Activated CD4-positive, alpha-beta T cell treated with anti-CD3 and anti-CD28 coated beads, Interleukin-2, amount 50 U/mL, for 1 hour (primary cell): ENCODE results near the gene PLCB1.

ENCODE experiments used
- DNase-seq: peaks from one replicate; pipeline ENCODE4 v3.0.0-alpha.2; 2020

Gene PLCB1

DNA sequence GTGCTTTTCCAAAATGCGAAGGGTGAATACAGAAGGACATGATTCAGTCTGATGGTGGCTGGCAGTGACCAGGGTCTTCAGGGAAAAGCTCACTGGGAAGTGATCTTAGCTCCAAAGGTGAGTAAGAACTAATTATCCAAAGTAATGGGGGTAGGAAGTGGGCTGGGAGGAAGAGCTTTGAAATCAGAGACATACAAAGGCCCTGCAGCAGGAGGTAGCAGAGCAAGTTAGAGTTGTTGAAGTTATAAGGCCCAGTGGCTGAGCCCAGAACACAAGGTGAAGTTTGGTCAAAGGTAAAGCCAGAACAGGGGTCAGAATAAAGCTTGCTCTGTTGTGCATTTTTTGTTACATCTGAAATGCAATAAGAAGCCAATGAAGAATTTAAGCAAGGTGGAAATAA is 81.2 kb downstream of the PLCB1 start:
- no peak for DNase-seq

DNA sequence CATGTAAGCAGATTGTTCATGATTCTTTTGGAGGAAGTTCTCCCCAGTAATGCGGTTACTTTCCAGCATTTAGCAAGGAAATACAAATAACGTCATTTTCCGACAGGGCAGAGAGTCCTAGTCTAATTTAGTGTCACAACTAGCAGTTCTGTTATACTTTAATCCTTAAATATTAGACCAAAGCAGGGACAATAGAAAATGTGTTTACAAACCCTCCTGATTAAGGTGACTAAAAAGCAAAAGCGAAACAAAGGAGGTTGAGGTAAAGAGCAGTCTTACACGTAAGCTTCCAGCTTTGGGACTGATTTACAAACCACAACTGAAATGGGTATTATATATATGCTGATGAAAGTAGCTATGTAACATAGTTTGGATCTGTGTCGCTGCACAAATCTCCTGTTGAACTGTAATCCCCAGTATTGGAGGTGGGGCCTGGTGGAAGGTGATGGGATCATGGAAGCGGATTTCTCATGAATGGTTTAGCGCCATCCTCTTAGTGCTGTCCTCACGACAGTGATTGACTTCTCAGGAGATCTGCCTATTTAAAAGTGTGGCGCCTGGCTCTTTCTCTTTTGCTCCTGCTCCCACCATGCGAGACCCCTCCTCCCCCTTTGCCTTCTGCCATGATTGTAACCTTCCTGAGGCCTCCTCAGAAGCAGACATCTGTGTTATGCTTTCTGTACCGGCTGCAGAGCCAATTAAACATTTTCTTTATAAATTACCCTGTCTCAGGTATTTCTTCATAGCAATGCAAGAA is 81.9 kb downstream of the PLCB1 start:
- DNase-seq, result no peak

DNA sequence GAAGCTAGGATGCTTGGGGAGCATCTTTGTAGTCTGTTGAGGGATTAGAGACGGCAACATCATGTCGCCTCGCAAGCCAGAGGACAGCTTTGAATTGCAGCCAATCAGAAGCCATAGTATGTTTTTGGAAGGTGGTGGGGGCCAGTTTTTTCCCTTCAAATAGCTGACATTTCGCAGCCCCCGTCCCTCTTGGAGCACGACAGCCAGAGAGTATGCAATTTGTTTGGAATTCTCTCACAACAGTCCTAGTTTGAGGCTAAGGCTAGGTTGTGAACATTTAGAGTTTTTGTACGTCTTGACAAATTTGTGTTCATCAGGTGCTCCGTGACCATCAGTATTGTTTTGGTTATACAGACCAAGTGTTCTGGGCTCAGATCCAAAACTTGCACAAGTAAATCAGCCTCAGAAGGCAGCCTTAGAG is 83.3 kb downstream of the PLCB1 start:
- DNase-seq, result no peak

DNA sequence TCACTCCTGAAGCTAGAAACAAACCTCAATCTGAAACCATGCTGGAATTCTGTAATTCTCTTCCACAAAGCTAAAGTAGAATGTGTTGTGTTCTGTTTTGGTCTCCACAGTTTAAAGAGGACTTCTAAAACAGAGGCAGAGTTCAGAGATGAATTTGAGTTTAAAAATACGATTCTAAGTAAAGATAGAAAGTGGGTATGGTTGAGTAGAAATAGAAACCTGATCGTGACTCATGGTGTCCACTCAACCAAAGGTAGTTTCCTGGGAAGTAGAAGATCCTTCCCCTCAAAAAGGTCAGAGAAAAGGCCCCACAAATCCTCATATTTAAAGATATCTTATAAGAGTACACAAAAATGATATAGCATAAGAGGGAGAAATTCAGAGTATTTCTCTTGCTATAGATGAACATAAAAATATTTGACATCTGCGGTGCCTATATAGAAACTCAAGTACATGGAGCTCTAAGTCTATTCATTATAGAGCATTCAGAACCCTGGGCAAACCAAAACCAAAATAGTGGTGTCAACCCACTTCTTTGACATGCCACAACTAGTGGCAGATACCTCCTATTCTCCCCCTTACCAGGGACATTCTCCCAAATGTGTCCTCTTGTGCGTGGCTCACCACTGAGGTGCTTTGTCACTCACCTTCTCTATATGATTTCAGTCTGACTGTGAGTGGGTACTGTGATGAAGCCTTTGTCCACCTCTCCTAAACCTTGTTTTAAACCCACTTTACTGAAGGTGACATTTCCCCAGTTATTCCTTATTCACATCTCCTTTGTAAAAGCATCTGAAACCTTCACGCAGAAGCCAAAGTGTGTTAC is 84.5 kb downstream of the PLCB1 start:
- no peak for DNase-seq

DNA sequence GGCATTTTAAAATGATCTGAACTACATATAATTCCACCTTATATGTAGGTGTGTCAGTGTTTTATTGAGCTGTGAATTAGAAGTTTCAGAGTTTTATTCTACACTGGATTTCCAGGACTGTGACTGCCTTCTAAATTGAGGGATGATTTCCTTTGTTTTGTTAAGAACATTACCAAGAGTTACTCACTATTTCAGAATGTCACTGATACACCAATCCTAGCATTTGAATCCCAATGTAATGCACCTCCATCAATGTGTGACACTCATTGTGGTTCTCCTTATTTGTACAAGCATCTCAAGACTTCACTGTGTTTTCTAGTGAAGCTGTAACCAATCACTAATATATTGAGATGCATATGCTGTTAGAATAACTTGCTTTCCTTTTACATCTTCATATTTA is 86.8 kb downstream of the PLCB1 start:
- no peak for DNase-seq

DNA sequence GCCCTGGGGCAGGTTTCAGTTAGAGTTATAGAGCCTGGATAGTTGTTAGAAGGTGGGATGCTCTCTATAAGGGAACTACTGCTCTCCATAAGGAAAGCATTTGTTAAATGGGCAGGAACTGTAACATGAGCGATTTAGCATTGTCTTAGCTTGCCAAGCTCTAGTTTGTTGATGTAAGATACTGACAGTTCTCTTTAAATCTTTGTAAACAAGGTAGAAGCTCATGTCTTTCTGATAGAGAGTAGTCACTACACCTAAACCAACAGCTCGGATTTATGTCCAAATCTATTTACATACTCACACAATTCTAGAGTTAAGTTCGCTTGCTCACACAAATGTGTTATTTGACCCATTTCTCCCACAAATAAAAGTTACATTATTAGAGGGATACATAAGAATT is 87.3 kb downstream of the PLCB1 start:
- no peak for DNase-seq

DNA sequence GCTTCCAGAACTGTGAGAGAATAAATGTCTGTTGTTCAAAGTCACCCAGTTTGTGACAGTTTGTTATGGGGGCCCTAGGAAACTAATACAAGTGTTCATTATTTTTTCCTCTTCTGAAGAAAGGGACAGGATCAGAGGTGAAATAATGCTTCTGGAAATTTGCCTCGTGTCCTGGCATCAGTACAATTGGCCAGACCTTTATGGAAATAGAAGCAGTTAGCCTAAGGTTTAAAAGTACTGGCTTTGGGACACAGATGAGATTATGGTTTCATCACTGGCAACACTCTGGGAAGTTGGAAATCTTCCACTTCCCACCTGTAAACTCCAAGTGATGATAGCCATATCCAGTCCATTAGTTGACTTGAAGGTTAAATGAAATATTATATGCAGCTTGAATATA is 88.7 kb downstream of the PLCB1 start:
- no peak for DNase-seq

DNA sequence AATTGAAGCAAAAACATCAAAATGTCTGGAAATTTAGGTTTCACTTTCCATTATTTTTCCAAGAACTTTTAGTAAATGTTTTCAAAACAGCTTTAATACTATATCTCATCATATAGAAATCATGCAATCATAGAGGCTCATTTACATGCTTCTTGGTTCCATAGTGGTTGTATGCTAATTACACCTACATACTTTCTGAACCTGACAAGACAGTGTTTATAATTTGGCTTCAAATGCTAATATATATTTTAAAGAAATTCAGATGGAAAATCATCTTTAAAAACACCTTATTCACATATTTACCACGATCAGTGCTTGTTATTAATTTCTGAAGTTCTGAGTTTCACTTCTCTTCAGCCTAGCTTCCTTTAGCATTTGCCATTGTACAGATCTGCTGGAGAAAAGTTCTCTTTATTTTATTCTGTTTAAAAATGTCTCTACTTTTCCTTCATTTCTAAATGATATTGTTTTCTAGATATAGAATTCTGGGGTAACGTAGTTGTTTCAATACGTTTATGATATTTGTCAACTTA is 89.9 kb downstream of the PLCB1 start:
- DNase-seq, result no peak

DNA sequence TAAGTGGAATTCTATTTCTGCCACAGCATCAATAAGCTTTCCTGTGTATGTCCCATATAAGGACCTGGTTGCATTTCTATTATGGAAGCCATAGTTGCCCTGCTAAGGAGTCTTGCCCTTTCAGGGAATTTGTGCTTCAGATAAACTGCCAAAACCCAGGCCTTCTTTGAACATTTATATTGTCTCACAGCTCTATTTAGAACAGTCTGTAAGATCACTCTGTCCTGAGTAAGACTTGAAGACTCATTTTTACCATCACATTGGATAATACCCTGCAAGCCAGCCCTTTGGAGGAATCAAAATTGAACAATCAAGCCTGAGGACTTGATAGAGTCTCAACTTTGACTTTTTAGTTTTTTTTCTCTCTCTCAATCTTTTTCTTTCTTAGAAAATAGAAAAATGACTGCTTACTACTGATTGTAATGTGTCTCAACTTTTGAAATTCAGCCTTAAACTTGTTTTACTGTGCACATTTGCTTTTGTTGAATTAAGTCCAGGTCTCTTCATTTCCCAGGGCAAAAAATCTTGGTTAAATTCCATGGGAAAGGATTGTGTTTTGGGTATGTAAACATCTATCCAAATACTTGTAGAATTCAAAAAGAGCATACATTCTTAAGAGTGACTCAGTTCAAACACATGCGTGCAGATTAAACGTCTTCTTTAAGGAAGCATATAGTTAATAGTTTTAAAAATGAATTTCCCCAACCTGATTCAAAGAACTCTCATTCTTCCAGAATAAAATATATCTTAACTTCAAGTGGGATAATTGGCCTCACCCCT is 91.2 kb downstream of the PLCB1 start:
- no peak for DNase-seq

DNA sequence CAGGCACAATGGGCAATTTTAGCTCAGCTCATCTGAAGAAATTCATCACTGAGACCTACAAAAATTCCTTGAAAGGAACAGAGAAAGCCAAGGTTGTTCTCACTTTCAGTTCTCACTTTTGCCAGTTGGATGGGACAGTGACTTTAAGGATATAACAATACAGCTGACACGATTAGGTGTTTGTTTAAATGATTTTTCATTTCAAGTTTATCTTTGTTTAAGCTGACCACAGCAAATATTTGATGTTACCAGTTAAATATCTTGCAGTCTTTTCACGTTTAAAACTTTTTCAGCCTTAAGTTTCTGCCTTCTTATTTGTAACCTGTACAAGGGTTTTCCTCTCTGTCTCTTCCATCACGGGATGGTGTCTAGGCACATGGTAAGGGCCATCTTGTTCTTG is 93.6 kb downstream of the PLCB1 start:
- DNase-seq, result no peak

DNA sequence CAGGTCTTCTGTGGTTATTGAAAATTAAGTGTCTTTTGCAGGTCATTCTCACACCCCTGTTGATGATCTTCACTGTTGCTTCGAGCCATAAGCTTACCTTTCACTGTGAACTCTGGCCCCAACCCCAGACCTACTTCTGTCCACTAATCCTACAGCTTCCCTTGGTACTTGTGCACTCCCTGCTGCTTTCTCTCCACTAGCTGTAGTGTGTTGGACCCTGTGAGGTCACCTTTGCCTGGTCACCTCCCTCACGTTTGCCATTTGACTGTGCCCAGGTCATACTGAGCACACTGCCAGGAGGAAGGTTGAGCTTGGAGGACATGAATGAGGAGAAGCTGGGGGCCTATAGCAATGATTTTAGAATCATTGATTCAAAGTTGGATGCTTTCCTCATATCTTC is 94.0 kb downstream of the PLCB1 start:
- DNase-seq, result no peak

DNA sequence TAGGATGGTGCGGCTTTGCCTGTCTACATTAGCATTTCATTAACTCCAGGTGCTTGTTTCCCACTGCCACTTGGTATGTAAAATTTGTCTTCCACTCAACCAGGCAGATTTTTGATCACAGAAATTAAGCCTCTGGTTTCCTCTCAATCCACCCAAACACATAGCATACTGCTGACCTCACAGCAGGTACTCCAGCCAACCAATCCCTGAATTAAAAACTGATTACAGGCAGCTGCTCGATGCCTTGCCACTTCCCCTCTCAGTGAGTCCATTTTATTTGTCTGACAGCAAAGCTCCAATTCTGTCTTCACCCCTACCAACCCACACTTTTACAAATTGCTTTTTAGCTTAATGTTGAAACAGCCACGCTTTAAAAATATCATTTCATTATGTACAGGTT is 95.2 kb downstream of the PLCB1 start:
- no peak for DNase-seq

DNA sequence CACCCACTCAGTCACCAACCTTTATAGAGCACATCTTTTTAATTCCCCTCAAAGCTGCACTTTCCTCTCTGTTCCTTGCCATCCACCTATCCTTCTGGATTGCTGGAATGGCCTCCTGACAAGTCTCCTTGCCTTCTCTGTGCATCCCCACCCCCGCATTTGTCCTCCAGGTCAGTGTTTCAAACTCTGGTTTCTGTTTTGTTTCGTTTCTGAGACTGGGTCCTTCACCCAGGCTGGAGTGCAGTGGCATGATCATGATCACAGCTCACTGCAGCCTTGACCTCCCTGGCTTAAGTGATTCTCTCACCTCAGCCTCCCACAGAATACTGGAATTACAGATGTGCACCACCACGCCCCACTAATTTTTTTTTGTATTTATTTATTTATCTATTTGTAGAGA is 96.2 kb downstream of the PLCB1 start:
- no peak for DNase-seq

DNA sequence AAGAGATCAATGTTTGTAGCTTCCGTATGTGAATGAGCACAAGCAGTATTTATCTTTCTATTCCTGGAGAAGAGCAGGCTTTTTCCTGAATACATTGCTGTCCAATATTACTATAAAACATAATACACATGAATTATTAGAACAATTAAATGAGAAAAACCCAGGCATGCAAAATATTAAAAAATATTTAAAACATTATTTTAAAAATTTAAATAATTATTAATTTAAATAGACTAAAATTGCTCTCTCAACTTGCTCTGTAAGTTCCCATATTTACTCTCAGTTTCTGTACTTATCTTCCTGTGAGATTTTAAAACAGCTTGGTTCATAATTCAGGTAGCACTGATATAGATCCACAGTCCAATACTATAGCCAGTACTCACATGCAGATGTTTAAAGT is 97.0 kb downstream of the PLCB1 start:
- DNase-seq, result no peak

DNA sequence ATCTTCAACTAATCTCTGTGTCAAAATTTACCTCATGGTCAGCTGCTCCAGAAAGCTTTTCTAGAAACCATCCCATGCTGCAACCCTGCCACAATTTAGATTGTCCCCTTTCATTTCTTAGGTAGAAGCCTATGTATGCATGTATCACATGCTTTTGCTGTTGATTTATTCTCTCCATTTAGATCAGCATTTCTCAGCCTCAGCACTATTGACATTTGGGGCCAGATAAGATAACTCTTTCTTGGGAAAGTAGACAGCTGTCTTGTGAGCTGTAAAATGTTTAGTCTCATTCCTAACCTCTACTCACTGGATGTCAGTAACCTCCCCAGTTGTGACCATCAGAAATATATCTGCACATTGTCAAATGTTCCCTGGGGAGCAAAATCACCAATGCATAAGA is 99.0 kb downstream of the PLCB1 start:
- no peak for DNase-seq

DNA sequence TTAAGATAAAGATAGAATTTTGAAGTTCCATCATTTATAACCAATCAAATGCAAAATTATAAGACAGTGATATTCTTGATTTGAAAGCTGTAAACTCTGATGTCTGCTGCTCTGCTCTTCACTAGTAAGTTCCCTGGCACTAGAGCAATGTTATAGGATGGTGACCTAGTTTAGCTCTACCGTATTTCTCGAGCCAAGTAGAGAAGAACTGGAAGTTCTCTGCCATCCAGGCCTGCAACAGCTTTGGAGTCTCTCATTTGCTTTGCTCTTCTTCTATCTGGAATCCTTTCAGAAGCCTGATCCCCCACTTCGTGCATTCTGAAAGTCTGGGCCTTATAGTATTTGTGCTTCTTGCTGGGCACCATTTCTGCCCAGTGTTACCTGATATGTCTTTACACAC is 100.3 kb downstream of the PLCB1 start:
- DNase-seq, result no peak

DNA sequence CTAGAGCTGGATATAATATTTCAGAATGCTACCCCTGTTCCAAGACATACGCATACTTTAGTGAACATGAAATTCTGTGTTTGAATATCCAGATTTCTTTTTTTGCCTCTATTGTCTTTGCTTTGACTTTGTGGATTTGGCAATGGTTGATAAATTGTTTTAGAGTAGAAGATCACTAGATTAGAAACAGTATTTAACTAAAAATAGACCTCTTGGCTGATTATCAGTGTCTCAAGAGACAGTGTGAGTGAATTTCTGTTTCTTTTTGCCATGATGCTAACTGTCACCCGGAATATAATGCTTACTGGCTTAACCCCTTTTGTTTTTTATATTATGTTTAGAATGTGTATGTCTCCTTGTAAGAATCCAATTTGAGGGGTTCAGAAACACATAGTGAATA is 102.5 kb downstream of the PLCB1 start:
- no peak for DNase-seq

DNA sequence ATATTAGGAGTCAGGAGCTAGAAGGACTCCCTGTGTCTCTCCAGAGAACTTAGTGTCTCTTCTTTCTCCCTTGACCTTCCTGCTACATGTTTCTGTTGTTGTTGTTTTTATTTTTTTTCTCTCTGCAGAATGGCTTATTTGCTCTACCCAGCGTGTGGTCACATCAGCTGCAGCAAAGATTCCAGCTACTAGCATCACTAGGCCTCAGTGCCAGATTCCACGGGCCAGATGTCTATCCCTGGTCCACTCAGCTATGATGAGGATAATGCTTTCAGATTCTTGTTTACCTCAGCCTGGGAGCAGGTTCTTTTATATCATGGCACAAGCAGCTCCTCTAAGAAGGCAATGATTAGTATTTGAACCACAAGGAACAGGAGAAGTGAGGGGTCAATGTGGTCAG is 110.0 kb downstream of the PLCB1 start:
- DNase-seq, result no peak

DNA sequence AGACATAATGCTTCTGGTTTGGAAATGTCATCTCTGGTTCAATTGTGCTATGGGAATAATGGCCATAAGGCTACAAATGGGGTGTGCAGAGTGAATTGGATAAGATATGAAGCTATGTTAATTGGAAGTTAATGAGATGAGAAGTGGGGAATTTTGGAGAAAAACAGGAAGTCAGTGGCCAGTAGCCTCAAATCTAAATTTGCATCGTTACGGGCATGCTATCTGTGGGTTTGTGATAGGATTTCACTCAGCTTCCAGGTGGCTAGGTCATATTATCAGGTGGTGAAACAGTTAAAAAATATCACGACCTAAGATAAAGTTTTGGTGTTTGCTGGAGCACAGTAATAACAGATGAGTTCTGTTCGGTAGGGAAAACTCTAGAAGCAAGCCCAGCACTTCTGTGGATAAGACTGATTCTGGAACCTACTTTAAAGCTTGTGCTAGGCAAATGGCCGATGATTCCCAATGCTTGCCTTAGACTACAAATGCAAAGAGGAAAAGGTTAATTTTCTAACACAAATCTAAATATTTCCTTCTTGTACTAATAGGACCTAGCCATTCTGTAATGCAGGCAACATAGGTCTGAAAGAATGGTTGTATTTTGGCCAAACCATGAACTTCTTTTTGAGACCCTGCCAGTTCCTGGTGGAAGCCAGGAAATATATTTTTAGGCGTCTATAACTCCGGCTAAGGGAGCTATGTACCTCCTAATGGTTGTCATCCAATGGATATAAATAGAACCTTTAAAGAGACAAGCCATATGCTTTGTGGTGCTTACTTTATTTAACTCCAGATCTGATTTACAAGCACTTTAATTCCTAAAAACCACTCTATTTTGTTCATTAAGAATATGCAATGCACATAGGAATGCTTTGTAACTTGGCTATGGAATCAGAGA is 111.0 kb downstream of the PLCB1 start:
- DNase-seq, result no peak

DNA sequence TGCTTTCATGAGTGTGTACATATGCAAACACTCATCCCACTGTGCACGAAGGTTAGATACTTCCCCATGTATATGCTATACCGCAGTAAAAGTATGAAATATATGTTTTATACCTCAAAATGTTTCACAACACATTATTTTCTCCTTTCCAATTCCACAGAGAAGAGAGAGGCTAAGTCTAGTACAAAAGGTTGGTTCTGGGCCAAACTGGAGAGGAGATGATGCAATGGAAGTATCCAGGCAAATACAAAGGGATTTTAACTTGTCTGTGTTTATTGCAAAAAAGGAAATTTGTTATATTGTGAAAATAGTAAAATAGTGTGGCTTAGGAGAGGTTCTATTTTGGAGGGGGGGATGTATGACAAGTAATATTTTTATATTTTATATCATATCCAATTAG is 112.6 kb downstream of the PLCB1 start:
- DNase-seq, result no peak

DNA sequence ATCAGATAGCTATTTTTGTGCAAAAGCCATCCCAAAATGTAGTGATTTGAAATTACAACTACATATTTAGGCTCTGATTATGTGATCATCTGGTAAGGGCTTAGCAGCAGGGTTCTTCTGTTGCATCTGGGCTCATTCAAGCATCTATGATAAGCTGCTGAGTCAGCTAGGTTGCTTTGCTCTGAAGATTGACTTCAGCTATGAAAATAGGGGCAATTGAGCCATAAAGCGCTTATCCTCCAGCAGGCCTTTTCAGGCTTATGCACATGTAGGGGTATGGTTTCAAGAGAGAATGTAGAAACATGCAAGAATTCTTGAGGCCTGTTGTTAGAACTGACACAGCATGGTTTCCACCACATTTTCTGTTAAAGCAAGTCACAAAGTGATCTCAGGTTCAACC is 114.1 kb downstream of the PLCB1 start:
- no peak for DNase-seq

DNA sequence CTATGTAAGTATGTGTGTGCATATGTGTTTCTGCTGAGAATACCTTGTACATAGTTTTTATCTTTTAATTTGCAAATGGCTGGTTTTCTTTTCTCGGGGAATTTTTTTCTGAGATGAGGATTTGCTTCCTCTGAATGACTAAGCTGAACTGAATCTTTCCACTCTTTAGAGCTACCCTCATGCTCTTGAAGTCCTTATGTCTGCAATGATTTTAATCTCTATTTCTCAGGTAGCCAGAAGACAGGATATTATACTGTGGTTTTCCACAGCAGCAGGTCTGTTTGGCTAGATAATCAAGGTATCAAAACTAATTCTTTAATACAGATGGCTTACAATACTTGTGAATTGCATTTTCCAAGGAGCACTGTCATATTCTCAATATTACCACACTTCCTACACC is 114.7 kb downstream of the PLCB1 start:
- DNase-seq, result no peak
